CD4-positive, alpha-beta T cell (primary cell): ENCODE data around the gene LIPN. TPM values are rescaled to one million over a fixed set of nuclear protein-coding genes. Genes with fewer than 3 reads are reported as not detected.

ENCODE experiments used
- ATAC-seq: fragments of 200-7000 bp; cut with Tn5 transposase; one replicate; pipeline ENCODE4 v1.10.0; 2022; ENCODE audit warnings: mild to moderate bottlenecking; ENCODE audit not compliant: poor library complexity
- CTCF ChIA-PET: fragments of 350-600 bp; sonication (Branson Sonifier 250); formaldehyde crosslinking; loops from one replicate; lab custom pipeline; 2021; ENCODE audit warnings: antibody characterized with exemption, inconsistent platforms; lab: Charles Lee
- POLR2A ChIA-PET: fragments of 350-600 bp; sonication (Branson Sonifier 250); formaldehyde crosslinking; loops from one replicate; lab custom pipeline; 2021; ENCODE audit warnings: antibody characterized with exemption, inconsistent platforms; lab: Charles Lee
- DNase-seq, 14 experiments: peaks; one replicate each; pipeline ENCODE4 v3.0.0-alpha.2; 2013 to 2020; ENCODE audit warnings: mixed read lengths in 2 of 14
- H3K27ac ChIP-seq, 2 donors: one replicate each; pipeline versions ENCODE4 v1.5.1 to v1.7.0; 2013; ENCODE audit warnings: low read length in 2 of 2, low read depth in 1 of 2, mild to moderate bottlenecking in 1 of 2
- H3K27me3 ChIP-seq, 2 experiments: 1 replicate in 1 of 2; 2 replicates in 1 of 2; pipeline versions ENCODE4 v1.6.1 to v1.7.0; 2013; ENCODE audit warnings: low read length in 2 of 2, control low read depth in 1 of 2, mild to moderate bottlenecking in 1 of 2, moderate library complexity in 1 of 2; ENCODE audit not compliant: insufficient read depth in 2 of 2, control insufficient read depth in 1 of 2
- H3K36me3 ChIP-seq: one replicate; pipeline ENCODE4 v1.6.1; 2013; ENCODE audit warnings: low read length, control low read depth; ENCODE audit not compliant: insufficient read depth
- H3K4me1 ChIP-seq: one replicate; pipeline ENCODE4 v1.6.1; 2013; ENCODE audit warnings: low read length, control low read depth; ENCODE audit not compliant: insufficient read depth
- H3K4me3 ChIP-seq: one replicate; pipeline ENCODE4 v1.5.1; 2013; ENCODE audit warnings: mild to moderate bottlenecking, low read length, moderate library complexity
- H3K9me3 ChIP-seq, 2 experiments: 1 replicate in 1 of 2; 2 replicates in 1 of 2; pipeline versions ENCODE4 v1.6.1 to v1.7.0; 2013; ENCODE audit warnings: low read length in 2 of 2, mild to moderate bottlenecking in 2 of 2, control low read depth in 1 of 2, moderate library complexity in 1 of 2; ENCODE audit not compliant: control insufficient read depth in 1 of 2, insufficient read depth in 1 of 2
- H3K27ac Mint-ChIP-seq: one replicate; pipeline ENCODE4 v1.8.0; 2020; ENCODE audit warnings: mixed read lengths
- H3K27me3 Mint-ChIP-seq: one replicate; pipeline ENCODE4 v1.8.0; 2021; ENCODE audit warnings: mixed read lengths
- H3K36me3 Mint-ChIP-seq: one replicate; pipeline ENCODE4 v1.8.0; 2021; ENCODE audit warnings: low read depth, mixed read lengths
- H3K4me1 Mint-ChIP-seq: one replicate; pipeline ENCODE4 v1.8.0; 2021; ENCODE audit warnings: low read depth, mixed read lengths
- H3K4me3 Mint-ChIP-seq: one replicate; pipeline ENCODE4 v1.8.0; 2020; ENCODE audit warnings: mild to moderate bottlenecking, mixed read lengths
- H3K9me3 Mint-ChIP-seq: one replicate; pipeline ENCODE4 v1.8.0; 2020; ENCODE audit warnings: mixed read lengths
- CTCF ChIP-seq: fragments of 200-600 bp; IDR thresholded peaks from one replicate; pipeline ENCODE4 v1.8.0; 2022; ENCODE audit warnings: antibody characterized with exemption, mild to moderate bottlenecking
- intact Hi-C, 2 experiments: fragments of 100-400 bp; cut with DNase I in 1 of 2; cut with micrococcal nuclease in 1 of 2; formaldehyde crosslinking; loops; one replicate each; pipeline versions ENCODE4 v1.15.1 to v1.9.0; 2023 to 2025; cut with DNase I, micrococcal nuclease
- total RNA-seq, 174 experiments: library from RNA in 2 of 174; stranded (reverse) in 2 of 174; gene quantifications; one replicate each; pipeline ENCODE4 v1.2.3 and lab custom pipeline; 2021 to 2026

The LIPN gene
- total RNA-seq, 2 experiments from 2014 or later: not detected

GRCh38 chr10:88804083-88804812 lies 44.4 kb downstream of the LIPN start:
- Mint-ChIP-seq H3K36me3 (no peaks in the 10 kb centered on the region), H3K9me3 (no peaks in the 10 kb centered on the region), H3K4me3 (no peak overlapping the region), H3K27ac (no peak overlapping the region), H3K27me3 (no peaks in the 10 kb centered on the region), H3K4me1 (no peaks in the 10 kb centered on the region)
- H3K36me3 ChIP-seq: no peaks in the 10 kb centered on the region
- no peaks in the 10 kb centered on the region for H3K9me3 ChIP-seq
- H3K27ac ChIP-seq: no peak overlapping the region
- intact Hi-C loops: loop anchor here in 1 of 2 experiments (10.0 kb wide), 1 partner anchor 229 kb away; no protein-coding TSS in a partner anchor
- ATAC-seq (no peak), DNase-seq (no peak)
- TF ChIP-seq CTCF: no peak
- H3K27me3 ChIP-seq: no peaks in the 10 kb centered on the region
- no peaks in the 10 kb centered on the region for H3K4me1 ChIP-seq
- no peak overlapping the region for H3K4me3 ChIP-seq
- ChIA-PET POLR2A (interaction anchor here (0.6 kb wide), 1 partner anchor 75 kb away, joined by 3 read pairs; no protein-coding TSS in a partner anchor), CTCF (interaction anchor here (0.6 to 1.0 kb wide), 2 partner anchors 24 to 38 kb away, joined by 3 read pairs; no protein-coding TSS in a partner anchor)

GRCh38 chr10:88805361-88805760 lies 45.5 kb downstream of the LIPN start:
- DNase-seq: no peak
- POLR2A ChIA-PET: no interaction called here
- H3K27me3 ChIP-seq: no peaks in the 10 kb centered on the region
- H3K27me3 Mint-ChIP-seq: no peaks in the 10 kb centered on the region
- no peak overlapping the region for H3K27ac Mint-ChIP-seq
- H3K27ac ChIP-seq: no peak overlapping the region
- no peak overlapping the region for H3K4me3 ChIP-seq
- no peaks in the 10 kb centered on the region for H3K36me3 ChIP-seq
- no peaks in the 10 kb centered on the region for H3K9me3 Mint-ChIP-seq
- intact Hi-C loops: loop anchor here in 1 of 2 experiments (10.0 kb wide), 1 partner anchor 231 kb away; no protein-coding TSS in a partner anchor
- no peak for TF ChIP-seq CTCF
- H3K9me3 ChIP-seq: no peaks in the 10 kb centered on the region
- H3K4me1 ChIP-seq: peaks cover 3% of the 10 kb centered on the region
- CTCF ChIA-PET: no interaction called here
- no peaks in the 10 kb centered on the region for H3K36me3 Mint-ChIP-seq
- H3K4me1 Mint-ChIP-seq: peaks cover 6% of the 10 kb centered on the region
- no peak for ATAC-seq
- no peak overlapping the region for H3K4me3 Mint-ChIP-seq

GRCh38 chr10:88805924-88806323 lies 46.1 kb downstream of the LIPN start:
- H3K9me3 Mint-ChIP-seq: no peaks in the 10 kb centered on the region
- ATAC-seq (no peak), DNase-seq (no peak)
- no peaks in the 10 kb centered on the region for H3K27me3 Mint-ChIP-seq
- no peaks in the 10 kb centered on the region for H3K27me3 ChIP-seq
- no peak overlapping the region for H3K4me3 ChIP-seq
- H3K4me3 Mint-ChIP-seq: no peak overlapping the region
- no peaks in the 10 kb centered on the region for H3K36me3 Mint-ChIP-seq
- H3K4me1 Mint-ChIP-seq: peaks cover 10% of the 10 kb centered on the region
- no peaks in the 10 kb centered on the region for H3K9me3 ChIP-seq
- no peak for TF ChIP-seq CTCF
- peaks cover 3% of the 10 kb centered on the region for H3K4me1 ChIP-seq
- POLR2A ChIA-PET: no interaction called here
- CTCF ChIA-PET: no interaction called here
- H3K36me3 ChIP-seq: no peaks in the 10 kb centered on the region
- no peak overlapping the region for H3K27ac ChIP-seq
- intact Hi-C loops: loop anchor here in 1 of 2 experiments (10.0 kb wide), 1 partner anchor 231 kb away; no protein-coding TSS in a partner anchor
- no peak overlapping the region for H3K27ac Mint-ChIP-seq
